Measurements from ENCODE around the gene MAST2. TPM values are rescaled to one million over a fixed set of nuclear protein-coding genes. Genes with fewer than 3 reads are reported as not detected.

Gene MAST2
- total RNA-seq: 10 to 100 TPM; 44.9 to 78.3 (median 68.5) TPM

GRCh38 chr1:45803299-45803780 lies at the start of gene MAST2:
Gene MAST2 (plus strand): TSS chr1:45803612. CDS start chr1:45803896, 284 bp downstream.
- WGBS: 0% methylated on average over 4 of the region's 58 CpGs
- TF ChIP-seq CTCF (IDR thresholded peaks at IDR 0.05) (peak in 1 of 3 experiments; percentile 31), POLR2AphosphoS5 (IDR thresholded peaks at IDR 0.05) (peak; percentile 70 to 83), POLR2A (IDR thresholded peaks at IDR 0.05; ENCODE audit: low read depth) (peak; percentile 39), EP300 (IDR thresholded peaks at IDR 0.05) (no peak)
- intact Hi-C loops (cut with DNase I): loop anchor here (10.0 kb wide), 1 partner anchor 71 kb away; no protein-coding TSS in a partner anchor
- peak; percentile 93 for DNase-seq (ENCODE audit: extremely low spot score)
- Histone ChIP-seq H3K36me3 (peaks cover 0 to 16% (median 0%) of the 10 kb centered on the region in 4 donors), H3K27ac (replicated peaks in 1 of 4) (peak within 1 kb of the TSS; percentile 85 to 88 (median 86)), H3K27me3 (no peaks in the 10 kb centered on the region), H3K9me3 (no peaks in the 10 kb centered on the region), H3K4me3 (peak within 1 kb of the TSS; percentile 56 to 77 (median 64)), H3K4me1 (peaks cover 10 to 31% (median 29%) of the 10 kb centered on the region in 4 donors)

GRCh38 chr1:45755697-45756096 lies 47.7 kb upstream of the MAST2 start:
- H3K27me3 ChIP-seq: no peaks in the 10 kb centered on the region
- no peak for DNase-seq (ENCODE audit: extremely low spot score)
- H3K4me1 ChIP-seq: peaks cover 7 to 10% (median 10%) of the 10 kb centered on the region in 4 donors
- TF ChIP-seq EP300 (IDR thresholded peaks at IDR 0.05): no peak
- no peak for TF ChIP-seq CTCF (IDR thresholded peaks at IDR 0.05)
- no peak for TF ChIP-seq POLR2A (IDR thresholded peaks at IDR 0.05; ENCODE audit: low read depth)
- no peak for TF ChIP-seq POLR2AphosphoS5 (IDR thresholded peaks at IDR 0.05)
- no peak overlapping the region for H3K27ac ChIP-seq (replicated peaks in 1 of 4)
- peaks cover 0 to 4% (median 0%) of the 10 kb centered on the region in 4 donors for H3K9me3 ChIP-seq
- no peaks in the 10 kb centered on the region for H3K36me3 ChIP-seq
- H3K4me3 ChIP-seq: no peak overlapping the region
- 84% methylated on average over 5 of the region's 5 CpGs for WGBS
- intact Hi-C loops (cut with DNase I): loop anchor here (10.0 kb wide), 1 partner anchor 109 kb away; no protein-coding TSS in a partner anchor

- WGBS: 71% methylated on average over 3 of the region's 3 CpGs
- H3K4me3 ChIP-seq: no peak overlapping the region
- H3K36me3 ChIP-seq: no peaks in the 10 kb centered on the region
- intact Hi-C loops (cut with DNase I): no loop called here
- peaks cover 0 to 3% (median 0%) of the 10 kb centered on the region in 4 donors for H3K4me1 ChIP-seq
- DNase-seq (ENCODE audit: extremely low spot score): no peak
- TF ChIP-seq POLR2AphosphoS5 (IDR thresholded peaks at IDR 0.05) (no peak), POLR2A (IDR thresholded peaks at IDR 0.05; ENCODE audit: low read depth) (no peak), CTCF (IDR thresholded peaks at IDR 0.05) (no peak), EP300 (IDR thresholded peaks at IDR 0.05) (no peak)
- no peaks in the 10 kb centered on the region for H3K9me3 ChIP-seq
- H3K27me3 ChIP-seq: no peaks in the 10 kb centered on the region
- no peak overlapping the region for H3K27ac ChIP-seq (replicated peaks in 1 of 4)
Measured at GRCh38 chr1:45762291-45762690, 41.1 kb upstream of the MAST2 start.

GRCh38 chr1:45765999-45766792 lies 37.2 kb upstream of the MAST2 start:
- Histone ChIP-seq H3K4me1 (peaks cover 0 to 3% (median 0%) of the 10 kb centered on the region in 4 donors), H3K4me3 (no peak overlapping the region), H3K9me3 (no peaks in the 10 kb centered on the region), H3K36me3 (no peaks in the 10 kb centered on the region), H3K27ac (replicated peaks in 1 of 4) (no peak overlapping the region), H3K27me3 (no peaks in the 10 kb centered on the region)
- intact Hi-C loops (cut with DNase I): no loop called here
- 87% methylated on average over 13 of the region's 13 CpGs for WGBS
- TF ChIP-seq POLR2A (IDR thresholded peaks at IDR 0.05; ENCODE audit: low read depth) (no peak), EP300 (IDR thresholded peaks at IDR 0.05) (no peak), CTCF (IDR thresholded peaks at IDR 0.05) (no peak), POLR2AphosphoS5 (IDR thresholded peaks at IDR 0.05) (no peak)
- no peak for DNase-seq (ENCODE audit: extremely low spot score)

Measured in esophagus muscularis mucosa (tissue), 4 donors.